Endodermal cell (in vitro differentiated cells): ENCODE measurements around the gene CAPN10. TPM values are rescaled to one million over a fixed set of nuclear protein-coding genes. Genes with fewer than 3 reads are reported as not detected.

ENCODE experiments used
- DNase-seq: peaks from one replicate; pipeline ENCODE4 v3.0.0-alpha.2; 2017
- H3K27ac ChIP-seq: 2 replicates; pipeline ENCODE4 v1.5.1; 2013; ENCODE audit warnings: mild to moderate bottlenecking, low read depth, low read length, moderate library complexity
- H3K27me3 ChIP-seq: 2 replicates; pipeline ENCODE4 v1.6.1; 2013; ENCODE audit warnings: mild to moderate bottlenecking, low read length, moderate library complexity; ENCODE audit not compliant: insufficient read depth, control insufficient read depth, poor library complexity, severe bottlenecking
- H3K36me3 ChIP-seq: 2 replicates; pipeline ENCODE4 v1.7.0; 2013; ENCODE audit warnings: mild to moderate bottlenecking, low read length, moderate library complexity; ENCODE audit not compliant: control insufficient read depth, insufficient read depth
- H3K4me1 ChIP-seq: one replicate; pipeline ENCODE4 v1.7.0; 2013; ENCODE audit warnings: low read length; ENCODE audit not compliant: control insufficient read depth, insufficient read depth
- H3K4me3 ChIP-seq: 2 replicates; pipeline ENCODE4 v1.5.1; 2013; ENCODE audit warnings: mild to moderate bottlenecking, low read length, moderate library complexity
- H3K9ac ChIP-seq: 2 replicates; pipeline ENCODE4 v1.6.1; 2013; ENCODE audit warnings: mild to moderate bottlenecking, low read length, moderate library complexity; ENCODE audit not compliant: poor library complexity, severe bottlenecking; ENCODE audit errors: extremely low read depth
- H3K9me3 ChIP-seq: 2 replicates; pipeline ENCODE4 v1.6.1; 2013; ENCODE audit warnings: mild to moderate bottlenecking, low read length, moderate library complexity; ENCODE audit not compliant: control insufficient read depth
- H3K27ac Mint-ChIP-seq: 2 replicates; pipeline ENCODE4 v1.8.0; 2020; ENCODE audit warnings: mixed read lengths
- H3K27me3 Mint-ChIP-seq: 2 replicates; pipeline ENCODE4 v1.8.0; 2021; ENCODE audit warnings: mild to moderate bottlenecking, mixed read lengths; ENCODE audit not compliant: insufficient read depth
- H3K36me3 Mint-ChIP-seq: 2 replicates; pipeline ENCODE4 v1.8.0; 2020; ENCODE audit warnings: low read depth, mixed read lengths
- H3K4me1 Mint-ChIP-seq: 2 replicates; pipeline ENCODE4 v1.8.0; 2020; ENCODE audit warnings: mixed read lengths
- H3K4me3 Mint-ChIP-seq: 2 replicates; pipeline ENCODE4 v1.8.0; 2020; ENCODE audit warnings: mild to moderate bottlenecking, moderate library complexity, mixed read lengths
- H3K9me3 Mint-ChIP-seq: 2 replicates; pipeline ENCODE4 v1.8.0; 2020; ENCODE audit warnings: mild to moderate bottlenecking, mixed read lengths
- CTCF ChIP-seq: fragments of 200-600 bp; sonication (generic); conservative IDR thresholded peaks from 2 replicates; pipeline ENCODE4 v1.5.0; 2021; ENCODE audit warnings: antibody characterized with exemption, mild to moderate bottlenecking
- WGBS, 2 experiments: methylation state at CpG; one replicate each; pipeline versions ENCODE4 v1.1.5 to v1.1.7; 2013; ENCODE audit warnings: missing lambda C conversion rate in 2 of 2, mixed read lengths in 1 of 2; ENCODE audit not compliant: insufficient coverage in 1 of 2, insufficient read length in 1 of 2; 5-methylcytosine and 5-hydroxymethylcytosine counted together
- total RNA-seq, 2 donors: library from RNA; stranded (reverse); fragmentation: NEBNext Ultra II Directional in 1 of 2; extraction: Animal tissue kit (Norgen Biotek cat#: 25700) in 1 of 2; gene quantifications; 2 replicates in 1 of 2; 3 replicates in 1 of 2; pipeline ENCODE4 v1.2.1, GENCODE V29; 2021

Gene CAPN10
- total RNA-seq, 2 donors from 2014 or later, result 58.9 to 61.9 TPM

- Histone ChIP-seq H3K9ac (no peak overlapping the region), H3K4me3 (no peak overlapping the region), H3K4me1 (no peaks in the 10 kb centered on the region), H3K27ac (no peak overlapping the region), H3K27me3 (no peaks in the 10 kb centered on the region), H3K36me3 (no peaks in the 10 kb centered on the region), H3K9me3 (peaks cover 37% of the 10 kb centered on the region)
- Mint-ChIP-seq H3K36me3 (peaks cover 6% of the 10 kb centered on the region), H3K4me3 (no peak overlapping the region), H3K4me1 (no peaks in the 10 kb centered on the region), H3K27ac (no peak overlapping the region), H3K27me3 (peaks cover 4% of the 10 kb centered on the region), H3K9me3 (peaks cover 47% of the 10 kb centered on the region)
- 95 to 98% methylated on average over 7 to 9 of the region's 9 CpGs for WGBS, 2 experiments
- TF ChIP-seq CTCF, result no peak
- DNase-seq, result no peak
Measured at GRCh38 chr2:240614391-240614790, 27.9 kb downstream of the CAPN10 start.

GRCh38 chr2:240615396-240615795 lies 28.9 kb downstream of the CAPN10 start:
- DNase-seq, result no peak
- H3K27me3 Mint-ChIP-seq, result peaks cover 3% of the 10 kb centered on the region
- Histone ChIP-seq H3K27ac (no peak overlapping the region), H3K9me3 (peaks cover 37% of the 10 kb centered on the region), H3K27me3 (no peaks in the 10 kb centered on the region), H3K36me3 (no peaks in the 10 kb centered on the region), H3K4me3 (no peak overlapping the region), H3K9ac (no peak overlapping the region), H3K4me1 (no peaks in the 10 kb centered on the region)
- no peak overlapping the region for H3K27ac Mint-ChIP-seq
- H3K4me3 Mint-ChIP-seq, result no peak overlapping the region
- TF ChIP-seq CTCF, result no peak
- peaks cover 47% of the 10 kb centered on the region for H3K9me3 Mint-ChIP-seq
- peaks cover 6% of the 10 kb centered on the region for H3K36me3 Mint-ChIP-seq
- 89% methylated on average over 2 of the region's 2 CpGs; no CpG with 5 or more reads in 1 of the 2 experiments for WGBS, 2 experiments
- H3K4me1 Mint-ChIP-seq, result no peaks in the 10 kb centered on the region

- H3K27me3 Mint-ChIP-seq, result peaks cover 3% of the 10 kb centered on the region
- Histone ChIP-seq H3K4me3 (no peak overlapping the region), H3K27me3 (no peaks in the 10 kb centered on the region), H3K36me3 (no peaks in the 10 kb centered on the region), H3K27ac (no peak overlapping the region), H3K9ac (no peak overlapping the region), H3K9me3 (peaks cover 37% of the 10 kb centered on the region), H3K4me1 (no peaks in the 10 kb centered on the region)
- WGBS, 2 experiments, result 91 to 93% methylated on average over 20 of the region's 20 CpGs
- H3K4me1 Mint-ChIP-seq, result no peaks in the 10 kb centered on the region
- no peak overlapping the region for H3K4me3 Mint-ChIP-seq
- no peak for DNase-seq
- peaks cover 47% of the 10 kb centered on the region for H3K9me3 Mint-ChIP-seq
- H3K27ac Mint-ChIP-seq, result no peak overlapping the region
- peaks cover 6% of the 10 kb centered on the region for H3K36me3 Mint-ChIP-seq
- TF ChIP-seq CTCF, result no peak
Measured at GRCh38 chr2:240615820-240616547, 29.4 kb downstream of the CAPN10 start.
